SH-SY5Y (cell line): Measurements from ENCODE around the gene OR6S1.

Experiments used
- GATA2 ChIP-seq: IDR thresholded peaks from 2 replicates; pipeline ENCODE4 v1.6.1; 2011; ENCODE audit warnings: mild to moderate bottlenecking, low read depth, low read length
- GATA3 ChIP-seq: IDR thresholded peaks from 2 replicates; pipeline ENCODE4 v1.6.1; 2011; ENCODE audit warnings: low read depth, mild to moderate bottlenecking, low read length, moderate library complexity

The OR6S1 gene

DNA sequence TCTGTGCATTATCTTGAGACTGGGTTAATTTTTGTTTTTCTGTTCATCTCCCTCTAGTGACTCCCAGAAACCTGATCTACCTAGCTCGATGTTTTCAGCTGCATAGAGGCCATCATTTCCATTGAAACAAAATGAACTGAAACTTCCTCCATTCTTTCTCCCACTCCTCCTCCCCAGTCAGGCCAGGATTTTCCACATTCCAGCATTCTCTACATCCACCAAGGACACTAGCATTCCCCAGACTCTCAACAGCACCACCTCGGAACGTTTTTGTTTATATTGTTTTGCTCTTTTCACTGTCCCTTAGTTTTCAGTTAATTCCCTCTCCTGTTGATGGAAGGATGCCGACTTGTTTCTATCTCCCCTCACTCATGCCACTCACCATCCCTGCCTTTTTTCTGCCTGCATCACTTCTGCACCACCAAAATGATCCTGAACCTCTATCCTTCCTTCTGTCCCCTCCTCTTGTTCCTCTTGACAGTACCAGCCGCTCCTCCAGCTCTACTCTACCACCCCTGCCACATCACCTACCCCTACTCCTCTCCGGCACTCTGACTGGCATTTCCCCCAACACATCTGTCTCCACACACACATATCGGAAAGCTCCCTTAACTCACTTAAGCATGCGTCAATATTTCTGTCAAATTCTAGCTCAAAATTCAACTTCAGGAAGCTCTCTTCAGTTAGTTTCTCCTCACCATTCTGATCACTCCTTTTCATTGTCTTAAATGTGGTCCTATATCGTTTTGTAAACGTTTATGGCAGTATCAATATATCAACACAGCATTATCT, 13.2 kb downstream of the OR6S1 start:
- TF ChIP-seq GATA2 (no peak), GATA3 (no peak)

DNA sequence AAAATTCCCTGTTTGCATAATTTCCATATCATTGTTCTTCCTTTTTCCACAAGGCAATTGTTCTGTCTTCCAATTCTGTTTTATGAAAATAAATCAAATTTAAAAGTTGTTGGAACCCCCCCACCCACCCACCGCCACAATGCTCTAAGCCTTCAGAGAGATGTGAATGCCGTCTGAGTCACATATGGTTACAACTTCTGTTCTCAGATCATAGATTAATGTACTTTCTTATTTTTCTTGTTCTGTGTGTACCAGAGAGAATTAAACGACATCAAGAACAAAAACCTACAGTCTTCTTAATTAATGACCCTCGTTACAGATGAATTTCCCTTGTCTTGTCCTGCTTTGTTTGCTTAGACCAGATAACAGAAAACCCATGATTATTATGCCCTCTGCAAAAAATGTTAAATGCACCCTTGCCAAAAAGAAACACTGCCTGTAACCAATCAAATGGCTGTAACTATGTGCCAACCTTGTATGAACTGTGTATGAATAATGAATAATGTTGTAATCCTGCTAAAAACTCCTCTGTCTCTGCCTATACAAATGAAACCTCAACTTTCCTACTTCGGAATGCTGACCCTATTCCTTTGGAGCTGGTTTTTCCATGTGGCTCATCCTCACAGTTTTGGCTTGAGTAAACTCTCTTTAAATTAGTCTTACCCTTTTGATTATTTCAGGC, 14.0 kb downstream of the OR6S1 start:
- TF ChIP-seq GATA3 = no peak
- TF ChIP-seq GATA2 = no peak

DNA sequence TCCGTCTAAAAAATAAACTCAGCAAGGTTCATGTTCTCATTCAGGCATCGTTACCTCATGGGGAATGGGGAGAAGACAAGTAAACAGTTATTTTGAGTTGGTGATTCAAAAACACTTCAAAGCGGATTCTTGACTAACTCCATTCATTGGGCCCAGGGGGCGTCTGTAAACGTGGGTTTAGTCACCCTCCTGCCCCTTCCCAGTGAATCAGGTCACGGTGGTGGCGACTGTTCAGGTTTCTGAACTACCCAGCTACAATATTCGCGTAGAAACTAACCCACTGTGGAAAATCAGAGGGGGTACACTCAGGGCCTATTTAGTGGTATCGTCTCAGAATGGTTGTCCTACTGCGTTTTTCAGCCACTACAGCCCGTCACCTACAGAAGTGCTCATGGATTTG, 15.2 kb downstream of the OR6S1 start:
- no peak for TF ChIP-seq GATA2
- no peak for TF ChIP-seq GATA3

DNA sequence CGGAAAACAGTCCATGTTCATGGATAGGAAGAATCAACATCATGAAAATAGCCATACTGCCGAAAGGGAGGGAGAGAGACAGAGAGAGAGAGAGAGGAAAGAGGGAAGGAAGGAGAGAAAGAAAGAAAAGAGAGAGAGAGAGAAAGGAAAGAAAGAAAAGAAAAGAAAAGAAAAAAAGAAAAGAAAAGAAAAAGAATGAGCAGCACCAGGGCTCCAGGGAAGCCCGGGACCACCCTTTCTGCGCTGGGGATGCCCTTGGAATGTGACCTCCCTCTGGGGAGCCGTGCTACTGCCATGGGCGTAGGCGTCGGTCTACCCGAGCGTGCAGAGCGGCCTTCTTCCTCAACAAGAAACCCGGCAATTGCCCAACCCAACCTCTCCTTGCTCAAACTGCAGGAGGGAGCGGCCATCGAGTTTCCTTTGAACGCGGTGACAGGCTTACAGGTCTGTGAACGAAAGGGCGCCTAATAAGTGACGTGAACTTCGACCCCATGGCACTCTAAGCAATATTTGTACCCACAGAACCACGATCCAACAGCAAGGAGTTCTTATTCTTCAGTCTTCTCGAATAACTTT, 16.9 kb downstream of the OR6S1 start:
- TF ChIP-seq GATA2 (no peak), GATA3 (no peak)

DNA sequence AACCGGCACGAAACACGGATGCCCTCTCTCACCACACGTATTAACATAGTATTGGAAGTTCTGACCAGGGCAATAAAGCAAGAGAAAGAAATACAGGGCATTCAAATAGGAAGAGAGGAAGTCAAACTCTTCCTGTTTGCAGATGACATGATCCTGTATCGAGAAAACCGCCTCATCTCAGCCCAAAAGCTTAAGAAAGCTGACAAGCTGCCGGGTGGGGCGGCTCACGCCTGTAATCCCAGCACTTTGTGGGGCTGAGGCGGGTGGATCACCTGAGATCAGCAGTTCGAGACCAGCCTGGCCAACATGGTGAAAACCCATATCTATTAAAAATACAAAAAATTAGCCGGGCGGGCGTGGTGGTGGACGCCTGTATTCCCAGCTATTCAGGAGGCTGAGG, 17.7 kb downstream of the OR6S1 start:
- TF ChIP-seq GATA2 (no peak), GATA3 (no peak)

DNA sequence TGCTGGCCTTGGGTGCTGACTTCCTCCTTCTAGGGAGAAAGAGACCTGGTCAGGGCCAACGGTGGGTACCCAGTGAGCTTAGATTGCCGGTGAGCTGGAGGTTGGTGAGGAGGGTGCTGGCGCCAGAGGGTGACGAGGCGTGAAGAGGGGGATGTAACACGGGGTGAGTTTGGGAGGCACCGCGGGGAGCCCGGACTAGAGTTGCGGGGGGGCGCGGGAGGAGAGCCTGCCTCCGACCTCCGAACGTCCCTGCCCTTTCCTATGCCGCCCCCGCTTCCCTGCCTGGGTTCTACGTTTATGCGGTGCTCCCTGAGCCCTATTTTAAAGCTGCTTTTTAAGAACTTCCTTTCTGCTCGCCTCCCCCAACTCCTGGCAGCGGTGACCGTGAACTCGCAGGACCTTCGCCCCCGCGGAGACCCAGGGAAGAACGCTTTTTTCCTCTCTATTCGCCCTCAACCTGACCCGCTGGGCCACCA, 18.6 kb downstream of the OR6S1 start:
- no peak for TF ChIP-seq GATA2
- TF ChIP-seq GATA3 = no peak

DNA sequence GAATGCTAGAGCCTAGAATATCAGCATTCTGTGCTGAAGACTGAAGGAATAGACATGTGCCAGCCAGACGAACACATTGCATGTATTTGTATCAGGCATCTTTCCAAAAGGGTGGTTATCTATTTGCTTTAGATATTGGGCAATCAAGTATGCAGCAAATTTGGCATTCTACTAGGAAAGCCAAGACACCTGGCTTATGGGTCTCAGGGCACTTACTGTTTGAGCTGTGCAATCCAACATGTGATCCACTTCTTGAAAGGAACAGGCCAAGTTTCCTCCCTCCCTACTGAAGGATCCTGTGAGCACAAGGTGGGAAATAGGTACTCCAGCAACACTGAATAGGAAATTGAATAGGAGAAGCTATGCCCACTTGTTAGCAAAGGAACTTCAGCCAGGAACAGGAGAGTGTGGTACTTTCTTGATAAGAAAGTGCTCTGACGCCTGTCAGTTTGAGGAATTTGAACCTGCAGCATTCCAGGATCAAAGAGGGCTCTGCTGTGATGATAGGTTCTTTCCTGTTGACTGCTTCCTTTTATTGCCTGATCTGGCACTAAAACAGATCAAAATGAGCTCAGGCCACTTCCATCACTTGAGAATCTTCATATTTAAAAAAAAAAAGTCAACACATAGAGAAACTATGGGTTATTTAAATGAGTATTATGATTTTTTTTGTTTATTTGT, 20.6 kb downstream of the OR6S1 start:
- TF ChIP-seq GATA3 (no peak), GATA2 (no peak)

DNA sequence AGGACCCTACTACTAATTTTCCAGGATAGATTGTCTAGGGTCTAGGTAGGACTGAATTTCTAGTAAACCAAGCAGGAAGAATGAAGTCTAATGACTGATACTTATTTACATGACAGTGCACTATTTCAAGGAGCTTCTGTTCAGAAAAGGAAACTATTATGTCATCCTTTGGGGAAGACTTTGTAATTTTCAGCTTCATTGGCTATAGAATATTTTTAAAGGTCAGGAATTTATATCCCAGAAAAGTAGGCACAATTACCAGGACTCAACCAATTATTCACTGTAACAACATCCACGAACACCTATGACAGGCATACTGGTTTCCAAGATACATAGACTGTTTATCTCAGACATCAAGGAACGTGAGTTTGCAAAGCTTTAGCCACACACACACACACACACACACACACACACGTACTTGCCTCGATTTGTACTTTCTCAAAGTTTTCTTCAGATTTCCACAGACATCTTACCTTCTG, 23.2 kb downstream of the OR6S1 start:
- no peak for TF ChIP-seq GATA3
- no peak for TF ChIP-seq GATA2

DNA sequence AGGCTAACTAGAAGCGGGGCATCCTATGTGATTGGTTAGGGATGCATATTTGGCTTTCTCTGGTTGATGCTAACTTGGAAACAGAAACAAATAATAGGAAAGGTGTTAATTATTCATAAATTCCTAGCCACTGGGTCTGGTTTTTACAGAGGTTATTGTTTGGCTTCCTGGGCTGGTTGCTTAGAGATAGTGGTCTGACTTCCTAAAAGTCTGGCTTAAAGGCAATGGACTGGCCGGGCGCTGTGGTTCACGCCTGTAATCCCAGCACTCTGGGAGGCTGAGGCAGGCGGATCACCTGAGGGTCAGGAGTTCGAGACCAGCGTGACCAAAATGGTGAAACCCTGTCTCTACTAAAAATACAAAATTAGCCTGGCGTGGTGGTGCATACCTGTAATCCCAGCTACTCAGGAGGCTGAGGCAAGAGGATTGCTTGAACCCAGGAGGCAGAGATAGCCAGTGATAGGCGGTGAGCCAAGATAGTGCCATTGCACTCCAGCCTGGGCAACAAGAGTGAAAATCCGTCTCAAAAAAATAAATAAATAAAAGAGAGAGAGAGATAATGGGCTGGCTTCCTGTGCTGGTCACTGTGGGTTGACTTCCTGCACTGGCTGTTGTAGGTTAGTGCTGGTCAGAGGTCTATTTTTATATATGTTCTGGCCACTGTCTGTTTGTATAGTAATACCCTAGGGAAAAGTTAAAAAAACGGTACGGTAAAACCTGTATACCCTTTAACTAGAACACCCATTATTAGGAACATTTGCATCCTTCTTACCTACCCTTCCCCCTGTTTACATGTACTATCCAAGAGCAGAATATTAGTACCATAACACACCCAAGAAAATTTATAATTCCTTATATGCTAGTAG, 24.1 kb downstream of the OR6S1 start:
- TF ChIP-seq GATA3 (no peak), GATA2 (no peak)

DNA sequence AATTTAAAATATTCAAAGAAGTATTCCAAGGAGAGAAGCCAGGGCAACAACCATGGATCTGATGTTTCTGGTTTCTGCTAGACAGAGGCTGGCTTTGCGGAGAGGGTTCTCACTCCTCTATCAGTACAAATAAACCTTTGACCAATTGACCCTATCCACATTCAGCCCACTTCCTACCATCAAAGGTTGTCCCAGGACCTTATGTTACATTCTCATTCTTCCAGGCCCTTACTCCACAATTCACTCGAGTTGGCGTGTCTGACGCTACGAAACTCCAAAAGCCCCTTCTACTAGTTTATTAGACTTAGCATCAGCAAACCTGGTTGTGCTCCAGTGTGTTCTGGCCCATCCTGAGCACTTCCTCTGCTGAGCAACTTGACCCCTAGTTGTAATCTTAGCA, 25.5 kb downstream of the OR6S1 start:
- no peak for TF ChIP-seq GATA2
- no peak for TF ChIP-seq GATA3

DNA sequence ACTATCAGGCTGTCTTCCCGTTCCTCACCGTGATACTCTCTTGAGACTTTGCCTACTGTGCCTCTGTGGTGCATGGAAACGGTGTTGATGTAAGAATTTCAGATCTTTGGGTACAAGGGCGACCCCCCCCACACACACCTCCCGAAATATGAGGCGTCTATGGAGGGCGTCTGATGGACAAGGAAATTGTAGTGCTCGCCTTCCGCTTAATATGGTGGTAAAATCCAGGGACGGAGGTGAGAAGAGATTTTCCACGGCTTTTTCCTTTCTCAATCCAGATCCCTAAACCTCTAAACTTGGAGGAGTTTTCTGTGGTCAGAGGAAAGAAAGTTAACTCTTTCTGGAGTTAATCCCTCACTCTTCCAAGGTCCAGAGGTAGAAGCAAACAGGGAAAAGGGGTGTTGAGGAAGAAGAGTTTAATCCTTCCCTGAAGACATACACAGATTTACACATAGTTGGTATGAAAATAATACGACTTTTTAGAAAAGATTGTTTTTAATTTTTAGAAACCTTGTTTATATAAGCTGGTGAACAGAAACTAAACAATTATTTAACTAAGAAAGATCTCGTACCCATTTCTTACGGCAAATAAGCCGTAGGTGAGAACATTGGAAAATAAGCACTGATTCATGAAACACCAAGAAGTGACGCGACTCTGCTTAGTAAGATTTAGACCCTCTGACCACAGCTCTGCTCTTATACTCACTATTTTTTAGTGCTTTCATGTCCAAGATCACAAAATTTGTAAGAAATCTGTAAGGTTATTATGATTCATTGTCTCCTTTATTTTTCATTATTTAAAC, 27.3 kb downstream of the OR6S1 start:
- TF ChIP-seq GATA3 (no peak), GATA2 (no peak)

DNA sequence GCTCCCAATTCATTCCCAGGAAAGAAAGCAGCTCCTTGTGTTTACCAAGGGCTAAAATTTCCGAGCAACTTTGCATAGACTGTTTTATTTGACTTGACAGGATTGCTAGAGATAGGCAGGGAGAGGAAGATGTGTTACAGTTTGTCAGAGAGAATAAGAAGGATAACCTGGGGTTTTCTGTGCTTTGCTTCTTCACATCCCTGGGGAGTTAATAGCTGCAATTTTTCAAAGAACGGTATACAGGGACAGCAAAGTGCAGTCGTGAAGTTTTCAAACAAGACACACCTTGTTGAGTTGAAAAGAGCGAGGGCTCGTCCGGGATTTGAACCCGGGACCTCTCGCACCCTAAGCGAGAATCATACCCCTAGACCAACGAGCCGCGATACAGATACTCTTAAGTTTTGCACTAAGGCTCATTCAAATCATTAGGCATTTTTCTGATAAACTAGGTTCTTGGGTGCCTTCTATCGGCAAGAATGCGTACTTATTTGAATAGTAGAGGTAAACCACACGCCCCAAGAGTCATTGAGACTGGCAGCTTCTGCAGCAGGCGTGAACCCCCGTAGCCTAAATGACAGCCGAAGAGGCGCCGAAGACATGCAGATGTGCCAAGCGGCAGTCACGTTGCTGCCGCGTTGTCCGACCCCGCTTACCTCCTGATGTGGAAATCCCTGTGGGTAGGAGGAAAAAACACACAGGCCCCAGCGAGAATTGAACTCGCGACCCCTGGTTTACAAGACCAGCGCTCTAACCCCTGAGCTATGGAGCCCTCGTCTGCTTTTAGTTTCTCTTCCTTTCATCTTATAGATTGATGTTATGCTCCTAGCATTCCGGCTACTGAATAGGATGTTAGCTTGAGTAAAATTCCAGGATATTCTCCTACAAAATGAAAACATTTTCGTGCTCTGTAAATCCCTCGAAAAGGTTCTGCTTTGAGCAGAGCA, 28.1 kb downstream of the OR6S1 start:
- TF ChIP-seq GATA3 (no peak), GATA2 (no peak)
